ENCODE measurements around the gene PPID. TPM values are rescaled to one million over a fixed set of nuclear protein-coding genes. Genes with fewer than 3 reads are reported as not detected.

PPID gene
- total and polyA plus RNA-seq, 9 of the 15 experiments (the other 6 are each of a cell fraction or from before 2014, with no cell fraction given), result 46.5 to 160 (median 98.6) TPM

GRCh38 chr4:158722917-158723793 lies at the start of gene PPID (continued):
- TF ChIP-seq ZNF79 (CRISPR knock-in tag; IDR thresholded peaks at IDR 0.05; ENCODE audit: low read depth) (no peak), GABPA (tag; conservative IDR thresholded peaks at IDR 0.05; ENCODE audit: low read depth) (peak; percentile 98), ZNF766 (CRISPR knock-in tag; conservative IDR thresholded peaks at IDR 0.05) (peak; percentile 46; the same call in 1 of the 2 replicates), NFE2 (IDR thresholded peaks at IDR 0.05; ENCODE audit: low read depth) (no peak), RAD51 (IDR thresholded peaks at IDR 0.05; ENCODE audit: borderline replicate concordance, low read depth) (0 out of 2 replicates have a peak, but pooled peaks have one; percentile 18), PHF20 (IDR thresholded peaks at IDR 0.05; ENCODE audit: partially characterized antibody) (peak; percentile 87), RNF2 (IDR thresholded peaks at IDR 0.05) (peak; percentile 82), POLR2B (IDR thresholded peaks at IDR 0.05; ENCODE audit: low read depth, partially characterized antibody) (peak; percentile 76), SUPT5H (IDR thresholded peaks at IDR 0.05) (peak; percentile 87), ZC3H4 (CRISPR knock-in tag; IDR thresholded peaks at IDR 0.05; ENCODE audit: borderline replicate concordance) (0 out of 2 replicates have a peak, but pooled peaks have one; percentile 67), CBX1 (IDR thresholded peaks at IDR 0.05; ENCODE audit: low read depth) (peak; percentile 67), CREB3 (tag; conservative IDR thresholded peaks at IDR 0.05; ENCODE audit: low read depth) (peak; percentile 73), ZMIZ1 (IDR thresholded peaks at IDR 0.05; ENCODE audit: low read depth in 2 of 2, low read length in 2 of 2) (peak in 1 of 2 experiments; percentile 58; a peak in 1 of 4 replicates), HDAC1 (IDR thresholded peaks at IDR 0.05) (peak in 1 of 2 experiments; percentile 96; a peak in 2 of 4 replicates)
- TF ChIP-seq, protein P1, sequence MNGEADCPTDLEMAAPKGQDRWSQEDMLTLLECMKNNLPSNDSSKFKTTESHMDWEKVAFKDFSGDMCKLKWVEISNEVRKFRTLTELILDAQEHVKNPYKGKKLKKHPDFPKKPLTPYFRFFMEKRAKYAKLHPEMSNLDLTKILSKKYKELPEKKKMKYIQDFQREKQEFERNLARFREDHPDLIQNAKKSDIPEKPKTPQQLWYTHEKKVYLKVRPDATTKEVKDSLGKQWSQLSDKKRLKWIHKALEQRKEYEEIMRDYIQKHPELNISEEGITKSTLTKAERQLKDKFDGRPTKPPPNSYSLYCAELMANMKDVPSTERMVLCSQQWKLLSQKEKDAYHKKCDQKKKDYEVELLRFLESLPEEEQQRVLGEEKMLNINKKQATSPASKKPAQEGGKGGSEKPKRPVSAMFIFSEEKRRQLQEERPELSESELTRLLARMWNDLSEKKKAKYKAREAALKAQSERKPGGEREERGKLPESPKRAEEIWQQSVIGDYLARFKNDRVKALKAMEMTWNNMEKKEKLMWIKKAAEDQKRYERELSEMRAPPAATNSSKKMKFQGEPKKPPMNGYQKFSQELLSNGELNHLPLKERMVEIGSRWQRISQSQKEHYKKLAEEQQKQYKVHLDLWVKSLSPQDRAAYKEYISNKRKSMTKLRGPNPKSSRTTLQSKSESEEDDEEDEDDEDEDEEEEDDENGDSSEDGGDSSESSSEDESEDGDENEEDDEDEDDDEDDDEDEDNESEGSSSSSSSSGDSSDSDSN (IDR thresholded peaks at IDR 0.05; ENCODE audit: borderline replicate concordance in 1 of 2, low read depth in 2 of 2, low read length in 2 of 2), result peak; percentile 58 to 72; a peak in 1 of 4 replicates
